CD4-positive, alpha-beta T cell treated with Interleukin-17A for 4 hours (primary cell): ENCODE results near the gene CNFN.
A peak's percentile ranks its signal among the peaks of the same experiment; 100 is the strongest.

Experiments used
- DNase-seq: peaks from one replicate; pipeline ENCODE4 v3.0.0-alpha.2; 2020; ENCODE audit warnings: mixed read lengths

CNFN gene

GRCh38 chr19:42407816-42408175 lies 17.7 kb upstream of the CNFN start:
- no peak for DNase-seq

GRCh38 chr19:42407085-42407815 lies 17.2 kb upstream of the CNFN start:
- no peak for DNase-seq

- no peak for DNase-seq
These were observed 16.0 kb upstream of the CNFN start for GRCh38 chr19:42406111-42406510.

GRCh38 chr19:42403586-42403985 lies 13.5 kb upstream of the CNFN start:
- DNase-seq, result no peak

GRCh38 chr19:42402376-42403116 lies 12.4 kb upstream of the CNFN start:
- no peak for DNase-seq

GRCh38 chr19:42401365-42402303 lies 11.5 kb upstream of the CNFN start:
- peak; percentile 89 for DNase-seq

GRCh38 chr19:42400404-42400803 lies 10.3 kb upstream of the CNFN start:
- DNase-seq, result no peak

- no peak for DNase-seq
These were observed 7.4 kb upstream of the CNFN start for GRCh38 chr19:42397263-42398166.

- peak; percentile 93 for DNase-seq
These were observed 6.5 kb upstream of the CNFN start for GRCh38 chr19:42396381-42397262.

GRCh38 chr19:42394751-42395150 lies 4.7 kb upstream of the CNFN start:
- no peak for DNase-seq

GRCh38 chr19:42392165-42392564 lies 2.1 kb upstream of the CNFN start:
- no peak for DNase-seq

GRCh38 chr19:42388851-42389489 lies 1.1 kb downstream of the CNFN start:
- DNase-seq, result no peak

GRCh38 chr19:42386974-42387707 lies 3.0 kb downstream of the CNFN start:
- DNase-seq, result peak; percentile 79

- no peak for DNase-seq
These were observed 9.9 kb downstream of the CNFN start for GRCh38 chr19:42380155-42380554.

GRCh38 chr19:42378225-42379215 lies 11.6 kb downstream of the CNFN start:
- DNase-seq, result no peak

- no peak for DNase-seq
These were observed 13.9 kb downstream of the CNFN start for GRCh38 chr19:42376177-42376555.

- DNase-seq, result no peak
These were observed 14.5 kb downstream of the CNFN start for GRCh38 chr19:42375415-42376176.

- no peak for DNase-seq
These were observed 15.2 kb downstream of the CNFN start for GRCh38 chr19:42374826-42375376.
